ENCODE results near the gene GAD1. TPM values are rescaled to one million over a fixed set of nuclear protein-coding genes. Genes with fewer than 3 reads are reported as not detected.

The GAD1 gene
- total and polyA plus RNA-seq, 2 of the 8 experiments (the other 6 are each of a cell fraction or from before 2014, with no cell fraction given), result 0.65 to 1.0 TPM

- no peak overlapping the region for H2BK12ac ChIP-seq (ENCODE audit: low read depth, low read length)
- H4K20me1 ChIP-seq (replicated peaks in 1 of 2; ENCODE audit: control insufficient read depth in 1 of 2, insufficient read depth in 2 of 2, low read length in 2 of 2), result no peaks in the 10 kb centered on the region
- 88% methylated on average over 5 of the region's 5 CpGs; no CpG with 5 or more reads in 1 of the 2 experiments for WGBS, 2 experiments (ENCODE audit: extremely low coverage in 1 of 2, insufficient coverage in 1 of 2, insufficient read length in 1 of 2, insufficient replicate concordance in 2 of 2, low coverage in 1 of 2, low lambda C conversion rate in 2 of 2, missing lambda C conversion rate in 1 of 2)
- FAIRE-seq (no peak), DNase-seq (ENCODE audit: low read depth in 1 of 2, low spot score in 2 of 2) (no peak)
- H3K14ac ChIP-seq (ENCODE audit: insufficient read length), result no peak overlapping the region
- no peak overlapping the region for H3K9ac ChIP-seq (replicated peaks in 1 of 4; ENCODE audit: extremely low read depth in 1 of 4, low read depth in 3 of 4, low read length in 3 of 4)
- no peak overlapping the region for H3K23ac ChIP-seq (ENCODE audit: insufficient read length)
- no peak overlapping the region for H2BK15ac ChIP-seq (ENCODE audit: low read length)
- no peak overlapping the region for H3K56ac ChIP-seq (replicated peaks; ENCODE audit: insufficient read length, low read depth, low read length)
- ChIA-PET CTCF (ENCODE audit: partially characterized antibody) (interaction anchor here (0.5 to 5.8 kb wide), 8 partner anchors 12 to 649 kb away, joined by 3 to 54 read pairs (median 3); no protein-coding TSS in a partner anchor), POLR2A (ENCODE audit: partially characterized antibody) (interaction anchor here (1.2 kb wide), 1 partner anchor 44 kb away, joined by 6 read pairs; the partner anchor contains the start of gene GORASP2)
- no peak overlapping the region for H4K5ac ChIP-seq (ENCODE audit: insufficient read length, low read depth, low read length)
- H2AK5ac ChIP-seq (ENCODE audit: low read depth, low read length), result no peak overlapping the region
- no peaks in the 10 kb centered on the region for H3K9me3 ChIP-seq (ENCODE audit: insufficient read depth in 2 of 2, low read depth in 1 of 2, low read length in 1 of 2)
- no peak overlapping the region for H2BK20ac ChIP-seq (ENCODE audit: low read length)
- no peaks in the 10 kb centered on the region for H3K27me3 ChIP-seq (replicated peaks in 1 of 4; ENCODE audit: control insufficient read depth in 3 of 4, extremely low read depth in 1 of 4, insufficient read depth in 3 of 4, low read length in 3 of 4)
- no peaks in the 10 kb centered on the region for H3K36me3 ChIP-seq (ENCODE audit: control insufficient read depth in 2 of 4, insufficient read depth in 4 of 4, low read length in 3 of 4)
- no peak overlapping the region for H3K4me3 ChIP-seq (ENCODE audit: extremely low read depth in 1 of 4, insufficient read depth in 2 of 4, low read depth in 3 of 4, low read length in 4 of 4)
- H2AFZ ChIP-seq (ENCODE audit: low read length), result no peak overlapping the region
- no peak overlapping the region for H2BK120ac ChIP-seq (replicated peaks; ENCODE audit: low read depth, low read length)
- no peaks in the 10 kb centered on the region for H3K4me1 ChIP-seq (replicated peaks in 1 of 4; ENCODE audit: control insufficient read depth in 3 of 4, insufficient read depth in 4 of 4, low read length in 3 of 4)
- no peak overlapping the region for H3K4ac ChIP-seq (replicated peaks; ENCODE audit: insufficient read length, low read depth, low read length)
- no peak overlapping the region for H4K8ac ChIP-seq (ENCODE audit: extremely low read depth, insufficient read depth, low read length)
- H3K4me2 ChIP-seq (ENCODE audit: insufficient read depth in 1 of 2, low read depth in 2 of 2, low read length in 2 of 2), result no peak overlapping the region
- H3K79me2 ChIP-seq (ENCODE audit: control insufficient read depth in 1 of 2, insufficient read depth in 2 of 2, low read length in 2 of 2), result no peaks in the 10 kb centered on the region
- H3K18ac ChIP-seq (ENCODE audit: extremely low read depth, low read length), result no peak overlapping the region
- H3K79me1 ChIP-seq (ENCODE audit: low read depth, low read length), result no peaks in the 10 kb centered on the region
- no peak overlapping the region for H2BK5ac ChIP-seq (ENCODE audit: low read depth, low read length)
- H4K91ac ChIP-seq (replicated peaks; ENCODE audit: insufficient read length, low read length), result no peak overlapping the region
- no peak overlapping the region for H3K27ac ChIP-seq (ENCODE audit: low read depth, low read length)
- no peaks in the 10 kb centered on the region; the same call in 1 of the 2 replicates for H3K23me2 ChIP-seq (ENCODE audit: low read depth, low read length)
These were observed 68.6 kb downstream of the GAD1 start for GRCh38 chr2:170885130-170885791.
